GM12873 (cell line): ENCODE data around the gene STK11IP.

Experiments
- CTCF ChIP-seq: IDR thresholded peaks from 2 replicates; pipeline ENCODE4 v1.5.1; 2012; ENCODE audit warnings: low read depth, mild to moderate bottlenecking, moderate library complexity, low read length, control low read depth; ENCODE audit not compliant: insufficient read depth; ENCODE audit errors: missing control alignments

Gene STK11IP

GRCh38 chr2:219596954-219597551, 604 bp upstream of the STK11IP start:
- no peak for TF ChIP-seq CTCF

GRCh38 chr2:219598308-219599078, 836 bp downstream of the STK11IP start:
- no peak for TF ChIP-seq CTCF

DNA sequence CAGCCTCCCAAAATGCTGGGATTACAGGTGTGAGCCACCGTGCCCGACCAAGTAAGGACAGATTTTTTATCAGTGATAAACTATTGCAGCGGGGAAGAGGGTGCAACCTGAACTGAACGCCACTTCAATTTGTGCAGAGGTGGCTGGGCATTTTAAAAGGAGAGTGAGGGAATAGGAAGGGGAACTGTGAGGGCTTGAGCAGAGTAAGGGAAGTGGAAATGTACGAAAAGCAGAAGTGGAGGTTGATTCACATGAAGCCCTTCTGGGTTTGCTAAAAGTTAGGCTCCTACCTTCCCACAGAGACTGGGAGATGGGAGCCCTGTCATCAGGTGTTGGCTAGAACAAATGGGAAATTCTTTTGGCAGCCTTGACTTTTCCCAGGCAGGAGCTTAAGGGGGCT, 6.1 kb downstream of the STK11IP start:
- TF ChIP-seq CTCF, result no peak

DNA sequence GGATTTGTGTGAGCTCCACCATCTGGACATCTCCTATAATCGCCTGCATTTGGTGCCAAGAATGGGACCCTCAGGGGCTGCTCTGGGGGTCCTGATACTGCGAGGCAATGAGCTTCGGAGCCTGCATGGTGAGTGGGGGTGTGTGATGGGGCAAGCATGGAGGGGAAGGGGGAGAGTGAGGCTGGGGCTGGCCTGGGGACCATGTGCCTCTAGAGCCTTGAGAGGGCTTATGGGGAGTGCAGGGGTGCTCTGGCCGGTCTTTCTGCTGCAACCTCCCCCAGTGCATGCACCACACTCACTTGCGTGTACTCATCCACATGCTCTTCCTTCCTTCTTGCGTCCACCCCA, 7.9 kb downstream of the STK11IP start:
- TF ChIP-seq CTCF, result no peak

- no peak for TF ChIP-seq CTCF
Observed at GRCh38 chr2:219607931-219608330, 10.3 kb downstream of the STK11IP start.

GRCh38 chr2:219608399-219608964, 10.8 kb downstream of the STK11IP start:
- no peak for TF ChIP-seq CTCF

GRCh38 chr2:219609149-219609750, 11.6 kb downstream of the STK11IP start:
- no peak for TF ChIP-seq CTCF
